H1 (cell line): ENCODE measurements around the gene SPTBN5. TPM values are rescaled to one million over a fixed set of nuclear protein-coding genes. Genes with fewer than 3 reads are reported as not detected.

Source experiments
- CTCF ChIA-PET: fragments of 300-600 bp; sonication (Branson Sonifier 250); formaldehyde crosslinking; loops from one replicate; lab custom pipeline; 2021; ENCODE audit not compliant: partially characterized antibody; lab: Charles Lee
- POLR2A ChIA-PET: fragments of 300-600 bp; sonication (Branson Sonifier 250); formaldehyde crosslinking; loops from one replicate; lab custom pipeline; 2021; ENCODE audit warnings: inconsistent platforms; ENCODE audit not compliant: partially characterized antibody; lab: Charles Lee
- DNase-seq, 2 experiments: peaks; one replicate each; pipeline versions ENCODE4 v3.0.0 to v3.0.0-alpha.2; 2010 to 2022; ENCODE audit warnings: low spot score in 2 of 2, low read depth in 1 of 2, mixed read lengths in 1 of 2
- FAIRE-seq: peaks from 2 replicates; lab custom pipeline; 2011; peaks lifted over from hg19 to GRCh38; lab: Jason Lieb, UNC
- H2AFZ ChIP-seq: 2 replicates; pipeline ENCODE4 v1.8.1; 2012; ENCODE audit warnings: low read length, inconsistent platforms
- H2AK5ac ChIP-seq: 2 replicates; pipeline ENCODE4 v1.6.1; 2013; ENCODE audit warnings: low read depth, low read length
- H2BK120ac ChIP-seq: replicated peaks from 2 replicates; pipeline ENCODE3; 2013; ENCODE audit warnings: low read depth, low read length, inconsistent platforms
- H2BK12ac ChIP-seq: 2 replicates; pipeline ENCODE4 v1.6.1; 2013; ENCODE audit warnings: low read depth, low read length
- H2BK15ac ChIP-seq: 2 replicates; pipeline ENCODE4 v1.6.1; 2013; ENCODE audit warnings: low read length
- H2BK20ac ChIP-seq: 2 replicates; pipeline ENCODE4 v1.6.1; 2013; ENCODE audit warnings: low read length
- H2BK5ac ChIP-seq: 2 replicates; pipeline ENCODE4 v1.6.1; 2013; ENCODE audit warnings: low read depth, low read length
- H3K14ac ChIP-seq: 2 replicates; pipeline ENCODE4 v1.6.1; 2013; ENCODE audit warnings: inconsistent platforms; ENCODE audit not compliant: insufficient read length
- H3K18ac ChIP-seq: 2 replicates; pipeline ENCODE4 v1.6.1; 2013; ENCODE audit warnings: low read length; ENCODE audit errors: extremely low read depth
- H3K23ac ChIP-seq: 2 replicates; pipeline ENCODE4 v1.6.1; 2013; ENCODE audit warnings: inconsistent platforms; ENCODE audit not compliant: insufficient read length
- H3K23me2 ChIP-seq: 2 replicates; pipeline ENCODE4 v1.6.1; 2013; ENCODE audit warnings: low read depth, low read length
- H3K27ac ChIP-seq: 2 replicates; pipeline ENCODE4 v1.6.1; 2011; ENCODE audit warnings: low read depth, low read length, inconsistent platforms
- H3K27me3 ChIP-seq, 4 experiments: replicated peaks in 1 of 4; 1 replicate in 1 of 4; 2 replicates in 3 of 4; pipeline versions ENCODE4 v1.6.1 to v1.8.1; 2011 to 2013; ENCODE audit warnings: low read length in 3 of 4, mild to moderate bottlenecking in 3 of 4, inconsistent platforms in 2 of 4, mixed read lengths in 2 of 4, moderate library complexity in 1 of 4; ENCODE audit not compliant: control insufficient read depth in 3 of 4, insufficient read depth in 3 of 4; ENCODE audit errors: extremely low read depth in 1 of 4
- H3K36me3 ChIP-seq, 4 experiments: 2 replicates each; pipeline versions ENCODE4 v1.6.1 to v1.8.1; 2011 to 2013; ENCODE audit warnings: mild to moderate bottlenecking in 4 of 4, low read length in 3 of 4, moderate library complexity in 2 of 4, control low read depth in 1 of 4, inconsistent platforms in 1 of 4; ENCODE audit not compliant: insufficient read depth in 4 of 4, control insufficient read depth in 2 of 4
- H3K4ac ChIP-seq: replicated peaks from 2 replicates; pipeline ENCODE3; 2013; ENCODE audit warnings: low read length, low read depth, mixed read lengths, inconsistent platforms; ENCODE audit not compliant: insufficient read length
- H3K4me1 ChIP-seq, 4 experiments: replicated peaks in 1 of 4; 1 replicate in 1 of 4; 2 replicates in 3 of 4; pipeline versions ENCODE4 v1.6.1 to v1.8.1; 2011 to 2013; ENCODE audit warnings: low read length in 3 of 4, inconsistent platforms in 2 of 4, mixed read lengths in 1 of 4; ENCODE audit not compliant: insufficient read depth in 4 of 4, control insufficient read depth in 3 of 4
- H3K4me2 ChIP-seq, 2 experiments: 2 replicates each; pipeline versions ENCODE4 v1.6.1 to v1.8.1; 2011 to 2013; ENCODE audit warnings: low read depth in 2 of 2, low read length in 2 of 2, control low read depth in 1 of 2, inconsistent platforms in 1 of 2, mild to moderate bottlenecking in 1 of 2; ENCODE audit not compliant: insufficient read depth in 1 of 2
- H3K4me3 ChIP-seq, 4 experiments: fragments of 200-600, 300-600 bp in 1 of 4; sonication (generic), shearing (Covaris generic), sonication (Bioruptor Twin) in 1 of 4; 2 replicates each; pipeline versions ENCODE4 v1.5.1 to v1.8.1; 2011 to 2016; ENCODE audit warnings: low read length in 4 of 4, low read depth in 3 of 4, control low read depth in 2 of 4, inconsistent platforms in 2 of 4, mild to moderate bottlenecking in 2 of 4, mixed read lengths in 1 of 4, moderate library complexity in 1 of 4; ENCODE audit not compliant: insufficient read depth in 2 of 4; ENCODE audit errors: extremely low read depth in 1 of 4
- H3K56ac ChIP-seq: replicated peaks from 2 replicates; pipeline ENCODE3; 2013; ENCODE audit warnings: low read depth, mild to moderate bottlenecking, mixed read lengths, low read length, inconsistent platforms; ENCODE audit not compliant: insufficient read length
- H3K79me1 ChIP-seq: 2 replicates; pipeline ENCODE4 v1.6.1; 2013; ENCODE audit warnings: low read depth, low read length, control low read depth
- H3K79me2 ChIP-seq, 2 experiments: 2 replicates each; pipeline versions ENCODE4 v1.6.1 to v1.8.1; 2012 to 2013; ENCODE audit warnings: low read length in 2 of 2, mild to moderate bottlenecking in 2 of 2, inconsistent platforms in 1 of 2; ENCODE audit not compliant: insufficient read depth in 2 of 2, control insufficient read depth in 1 of 2
- H3K9ac ChIP-seq, 4 experiments: replicated peaks in 1 of 4; 1 replicate in 1 of 4; 2 replicates in 3 of 4; pipeline versions ENCODE4 v1.6.1 to v1.8.1; 2011 to 2013; ENCODE audit warnings: low read depth in 3 of 4, low read length in 3 of 4, control low read depth in 2 of 4, mild to moderate bottlenecking in 2 of 4, moderate library complexity in 2 of 4, inconsistent platforms in 1 of 4; ENCODE audit errors: extremely low read depth in 1 of 4
- H3K9me3 ChIP-seq, 2 experiments: 2 replicates each; pipeline versions ENCODE4 v1.6.1 to v1.8.1; 2012 to 2013; ENCODE audit warnings: mild to moderate bottlenecking in 2 of 2, moderate library complexity in 2 of 2, control low read depth in 1 of 2, inconsistent platforms in 1 of 2, low read depth in 1 of 2, low read length in 1 of 2, mixed read lengths in 1 of 2; ENCODE audit not compliant: insufficient read depth in 2 of 2
- H4K20me1 ChIP-seq, 2 experiments: replicated peaks in 1 of 2; 2 replicates each; pipeline versions ENCODE3 to v1.8.1; 2011 to 2013; ENCODE audit warnings: inconsistent platforms in 2 of 2, low read length in 2 of 2, mild to moderate bottlenecking in 1 of 2; ENCODE audit not compliant: insufficient read depth in 2 of 2, control insufficient read depth in 1 of 2
- H4K5ac ChIP-seq: 2 replicates; pipeline ENCODE4 v1.6.1; 2013; ENCODE audit warnings: low read length, low read depth, mixed read lengths, inconsistent platforms; ENCODE audit not compliant: insufficient read length
- H4K8ac ChIP-seq: 2 replicates; pipeline ENCODE4 v1.8.0; 2013; ENCODE audit warnings: mild to moderate bottlenecking, moderate library complexity, low read length, inconsistent platforms; ENCODE audit not compliant: insufficient read depth; ENCODE audit errors: extremely low read depth
- H4K91ac ChIP-seq: replicated peaks from 2 replicates; pipeline ENCODE3; 2013; ENCODE audit warnings: low read length, mixed read lengths, inconsistent platforms; ENCODE audit not compliant: insufficient read length
- BCL11A ChIP-seq, 2 experiments: IDR thresholded peaks; one replicate each; pipeline ENCODE4 v1.6.1; 2011; ENCODE audit warnings: low read depth in 2 of 2, low read length in 2 of 2, mild to moderate bottlenecking in 2 of 2
- KDM4A ChIP-seq: IDR thresholded peaks from one replicate; pipeline ENCODE4 v1.7.1; 2012; ENCODE audit warnings: low read depth, mild to moderate bottlenecking, moderate library complexity, low read length, inconsistent platforms; ENCODE audit not compliant: severe bottlenecking
- KDM5A ChIP-seq: fragments of 200-600 bp; IDR thresholded peaks from 2 replicates; pipeline ENCODE4 v1.7.1; 2012; ENCODE audit warnings: mild to moderate bottlenecking, low read length, inconsistent platforms, mixed read lengths
- MAFK ChIP-seq: IDR thresholded peaks from 2 replicates; pipeline ENCODE4 v1.6.1; 2012; ENCODE audit warnings: low read depth, mild to moderate bottlenecking, improper control_type of control experiment, low read length
- RBBP5 ChIP-seq: IDR thresholded peaks from 2 replicates; pipeline ENCODE4 v1.7.1; 2012; ENCODE audit warnings: low read depth, mild to moderate bottlenecking, inconsistent platforms, low read length, moderate library complexity, borderline replicate concordance
- RFX5 ChIP-seq: IDR thresholded peaks from 2 replicates; pipeline ENCODE4 v1.6.1; 2011; ENCODE audit warnings: low read depth, low read length, improper control_type of control experiment, borderline replicate concordance
- RXRA ChIP-seq: IDR thresholded peaks from 2 replicates; pipeline ENCODE4 v1.6.1; 2011; ENCODE audit warnings: low read depth, mild to moderate bottlenecking, low read length, moderate library complexity; ENCODE audit not compliant: insufficient read depth
- SP2 ChIP-seq: IDR thresholded peaks from 2 replicates; pipeline ENCODE4 v1.6.1; 2012; ENCODE audit warnings: mild to moderate bottlenecking, low read length, inconsistent platforms
- SRF ChIP-seq: IDR thresholded peaks from 2 replicates; pipeline ENCODE4 v1.6.1; 2011; ENCODE audit warnings: mild to moderate bottlenecking, low read depth, low read length, moderate library complexity
- TAF1 ChIP-seq: IDR thresholded peaks from 2 replicates; pipeline ENCODE4 v1.6.1; 2011; ENCODE audit warnings: mild to moderate bottlenecking, low read depth, low read length
- TAF7 ChIP-seq: optimal IDR thresholded peaks from 2 replicates; pipeline ENCODE3; 2011; ENCODE audit warnings: low read depth, mild to moderate bottlenecking, inconsistent platforms, low read length, moderate library complexity, borderline replicate concordance
- WGBS, 2 experiments: shearing (Covaris generic) in 1 of 2; methylation state at CpG; one replicate each; pipeline versions ENCODE4 v1.1.6 to v1.1.7; 2013 to 2015; ENCODE audit warnings: low lambda C conversion rate in 2 of 2, mixed read lengths in 2 of 2, inconsistent platforms in 1 of 2, low coverage in 1 of 2, missing lambda C conversion rate in 1 of 2; ENCODE audit not compliant: insufficient replicate concordance in 2 of 2, insufficient coverage in 1 of 2, insufficient read length in 1 of 2; ENCODE audit errors: extremely low coverage in 1 of 2, missing lambda C conversion rate in 1 of 2; 5-methylcytosine and 5-hydroxymethylcytosine counted together
- polyA plus RNA-seq, 7 experiments: library from polyadenylated mRNA; depleted of rRNA in 3 of 7; stranded (reverse) in 5 of 7; unstranded in 2 of 7; fragments of >200 nt in 5 of 7; fragments of 200-250 nt in 2 of 7; gene quantifications; 1 replicate in 5 of 7; 2 replicates in 1 of 7; 4 replicates in 1 of 7; pipeline versions ENCODE4 v1.2.1 to v1.2.3, GENCODE V29; 2011 to 2013; ENCODE audit warnings: missing spikeins in 2 of 7, mixed read lengths in 2 of 7
- total RNA-seq: library from RNA; stranded (reverse); fragmentation: NEBNext Ultra II Directional; extraction: Animal tissue kit (Norgen Biotek cat#: 25700); gene quantifications from 2 replicates; pipeline ENCODE4 v1.2.1, GENCODE V29; 2021
- TF ChIP-seq, protein P1 (sequence below), 3 experiments: IDR thresholded peaks; 1 replicate in 2 of 3; 2 replicates in 1 of 3; pipeline versions ENCODE4 v1.5.1 to v1.6.1; 2011; ENCODE audit warnings: low read length in 3 of 3, mild to moderate bottlenecking in 3 of 3, inconsistent platforms in 2 of 3, low read depth in 1 of 3, moderate library complexity in 1 of 3; ENCODE audit not compliant: insufficient read depth in 1 of 3; ENCODE audit errors: control extremely low read depth in 1 of 3

SPTBN5 gene
- total and polyA plus RNA-seq, 2 of the 8 experiments (the other 6 are each of a cell fraction or from before 2014, with no cell fraction given), result 0.32 to 0.84 TPM

DNA sequence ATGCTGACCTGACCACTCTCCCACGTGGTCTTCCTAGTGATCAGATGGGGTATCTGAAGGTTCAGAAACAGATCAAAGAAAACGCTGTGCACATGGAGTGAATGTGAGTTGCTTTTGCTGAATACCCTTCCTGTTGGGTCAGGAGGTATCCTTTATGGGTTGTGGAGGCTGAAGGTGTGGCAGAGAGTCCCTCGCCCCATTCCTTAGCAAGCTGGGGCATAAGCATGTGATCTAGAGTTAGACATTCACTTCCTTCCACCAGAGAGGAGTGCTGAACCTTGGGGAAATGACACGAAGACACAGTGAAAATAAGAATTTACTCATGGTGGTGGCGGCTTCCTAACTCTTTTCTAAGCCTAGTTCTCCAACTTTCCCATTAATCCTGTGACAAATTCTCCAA, 27.8 kb upstream of the SPTBN5 start:
- H2BK120ac ChIP-seq, result no peak overlapping the region
- no peak overlapping the region for H3K18ac ChIP-seq
- H2AK5ac ChIP-seq, result no peak overlapping the region
- DNase-seq (no peak), FAIRE-seq (no peak)
- no peak overlapping the region for H3K56ac ChIP-seq
- no peaks in the 10 kb centered on the region for H3K79me2 ChIP-seq
- H3K4ac ChIP-seq, result no peak overlapping the region
- H4K91ac ChIP-seq, result no peak overlapping the region
- H4K20me1 ChIP-seq, result peaks cover 3 to 10% of the 10 kb centered on the region in 2 experiments
- no peak overlapping the region for H4K8ac ChIP-seq
- H3K4me3 ChIP-seq, result no peak overlapping the region
- no peak overlapping the region for H2BK12ac ChIP-seq
- peaks cover 10% of the 10 kb centered on the region; the same call in 1 of the 2 replicates for H3K79me1 ChIP-seq
- H2BK20ac ChIP-seq, result no peak overlapping the region
- H3K23ac ChIP-seq, result no peak overlapping the region
- H3K4me1 ChIP-seq, result peaks cover 0 to 4% (median 0%) of the 10 kb centered on the region in 4 experiments; a peak in 1 of 7 replicates
- no peak overlapping the region for H2AFZ ChIP-seq
- POLR2A ChIA-PET, result interaction anchor here (1.6 kb wide), 1 partner anchor 13 kb away, joined by 3 read pairs; no protein-coding TSS in a partner anchor
- no peak overlapping the region for H3K27ac ChIP-seq
- no peak overlapping the region for H2BK5ac ChIP-seq
- no peaks in the 10 kb centered on the region for H3K27me3 ChIP-seq
- H3K36me3 ChIP-seq, result peaks cover 6 to 17% (median 11%) of the 10 kb centered on the region in 4 experiments; a peak in 7 of 8 replicates
- H2BK15ac ChIP-seq, result no peak overlapping the region
- H3K23me2 ChIP-seq, result no peaks in the 10 kb centered on the region
- H3K9me3 ChIP-seq, result no peaks in the 10 kb centered on the region
- no peak overlapping the region for H3K4me2 ChIP-seq
- no peak overlapping the region for H4K5ac ChIP-seq
- no peak overlapping the region for H3K9ac ChIP-seq
- H3K14ac ChIP-seq, result no peak overlapping the region
- WGBS, 2 experiments, result 83% methylated on average over 5 of the region's 5 CpGs; no CpG with 5 or more reads in 1 of the 2 experiments
- CTCF ChIA-PET, result interaction anchor here (1.1 kb wide), 1 partner anchor 19 kb away, joined by 4 read pairs; no protein-coding TSS in a partner anchor
- TF ChIP-seq KDM5A (no peak), KDM4A (no peak), SRF (no peak), TAF7 (no peak), RXRA (no peak), RFX5 (no peak), TAF1 (no peak), RBBP5 (no peak), MAFK (no peak), BCL11A (IDR thresholded peaks at IDR 0.05; ENCODE audit: low read depth in 2 of 2, low read length in 2 of 2) (no peak), SP2 (no peak)
- TF ChIP-seq, protein P1, sequence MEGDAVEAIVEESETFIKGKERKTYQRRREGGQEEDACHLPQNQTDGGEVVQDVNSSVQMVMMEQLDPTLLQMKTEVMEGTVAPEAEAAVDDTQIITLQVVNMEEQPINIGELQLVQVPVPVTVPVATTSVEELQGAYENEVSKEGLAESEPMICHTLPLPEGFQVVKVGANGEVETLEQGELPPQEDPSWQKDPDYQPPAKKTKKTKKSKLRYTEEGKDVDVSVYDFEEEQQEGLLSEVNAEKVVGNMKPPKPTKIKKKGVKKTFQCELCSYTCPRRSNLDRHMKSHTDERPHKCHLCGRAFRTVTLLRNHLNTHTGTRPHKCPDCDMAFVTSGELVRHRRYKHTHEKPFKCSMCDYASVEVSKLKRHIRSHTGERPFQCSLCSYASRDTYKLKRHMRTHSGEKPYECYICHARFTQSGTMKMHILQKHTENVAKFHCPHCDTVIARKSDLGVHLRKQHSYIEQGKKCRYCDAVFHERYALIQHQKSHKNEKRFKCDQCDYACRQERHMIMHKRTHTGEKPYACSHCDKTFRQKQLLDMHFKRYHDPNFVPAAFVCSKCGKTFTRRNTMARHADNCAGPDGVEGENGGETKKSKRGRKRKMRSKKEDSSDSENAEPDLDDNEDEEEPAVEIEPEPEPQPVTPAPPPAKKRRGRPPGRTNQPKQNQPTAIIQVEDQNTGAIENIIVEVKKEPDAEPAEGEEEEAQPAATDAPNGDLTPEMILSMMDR (IDR thresholded peaks at IDR 0.05; ENCODE audit: control extremely low read depth in 1 of 3, insufficient read depth in 1 of 3, low read depth in 1 of 3, low read length in 3 of 3), result no peak
